ENCODE data around the gene ULK2.
"Not testable (repeated sequence)": the region's sequence is repeated elsewhere in the genome, so short reads cannot be mapped to it uniquely, and the experiment has no call there.

The ULK2 gene

GRCh38 chr17:19766421-19767270 is 101.1 kb downstream of the ULK2 start:
- peak; percentile 34 for DNase-seq (ENCODE audit: low read depth)

- DNase-seq (ENCODE audit: low read depth): no peak
Observed at GRCh38 chr17:19766016-19766415, 101.7 kb downstream of the ULK2 start.

GRCh38 chr17:19763991-19764390 is 103.7 kb downstream of the ULK2 start:
- not testable (repeated sequence) for DNase-seq (ENCODE audit: low read depth)

- no peak for DNase-seq (ENCODE audit: low read depth)
Observed at GRCh38 chr17:19763416-19763815, 104.3 kb downstream of the ULK2 start.

- DNase-seq (ENCODE audit: low read depth): peak; percentile 56
Observed at GRCh38 chr17:19762515-19762961, 105.2 kb downstream of the ULK2 start.

GRCh38 chr17:19760746-19761145 is 107.0 kb downstream of the ULK2 start:
- no peak for DNase-seq (ENCODE audit: low read depth)

GRCh38 chr17:19759568-19760549 is 107.9 kb downstream of the ULK2 start:
- DNase-seq (ENCODE audit: low read depth): no peak

GRCh38 chr17:19757536-19758180 is 110.1 kb downstream of the ULK2 start:
- no peak for DNase-seq (ENCODE audit: low read depth)

- no peak for DNase-seq (ENCODE audit: low read depth)
Observed at GRCh38 chr17:19756546-19756945, 111.2 kb downstream of the ULK2 start.

GRCh38 chr17:19755821-19756510 is 111.8 kb downstream of the ULK2 start:
- DNase-seq (ENCODE audit: low read depth): no peak

- no peak for DNase-seq (ENCODE audit: low read depth)
Observed at GRCh38 chr17:19755392-19755791, 112.3 kb downstream of the ULK2 start.

GRCh38 chr17:19753661-19754463 is 113.9 kb downstream of the ULK2 start:
- peak; percentile 58 for DNase-seq (ENCODE audit: low read depth)

- DNase-seq (ENCODE audit: low read depth): peak; percentile 98
Observed at GRCh38 chr17:19753051-19753509, 114.7 kb downstream of the ULK2 start.

- no peak for DNase-seq (ENCODE audit: low read depth)
Observed at GRCh38 chr17:19752216-19753050, 115.3 kb downstream of the ULK2 start.

GRCh38 chr17:19750835-19751234 is 116.9 kb downstream of the ULK2 start:
- no peak for DNase-seq (ENCODE audit: low read depth)

- DNase-seq (ENCODE audit: low read depth): no peak
Observed at GRCh38 chr17:19750020-19750572, 117.6 kb downstream of the ULK2 start.

GRCh38 chr17:19748807-19749193 is 118.9 kb downstream of the ULK2 start:
- DNase-seq (ENCODE audit: low read depth): no peak

GRCh38 chr17:19747829-19748806 is 119.6 kb downstream of the ULK2 start, which contains the start of gene ALDH3A1:
ALDH3A1 (minus strand) TSS chr17:19748298; CDS start chr17:19745129, 3,169 bp downstream.
- peak; percentile 81 for DNase-seq (ENCODE audit: low read depth)
